ENCODE measurements around the gene LPAR2. TPM values are rescaled to one million over a fixed set of nuclear protein-coding genes. Genes with fewer than 3 reads are reported as not detected.

The LPAR2 gene
- total RNA-seq, 1 donor from 2014 or later, result 1.7 TPM

DNA sequence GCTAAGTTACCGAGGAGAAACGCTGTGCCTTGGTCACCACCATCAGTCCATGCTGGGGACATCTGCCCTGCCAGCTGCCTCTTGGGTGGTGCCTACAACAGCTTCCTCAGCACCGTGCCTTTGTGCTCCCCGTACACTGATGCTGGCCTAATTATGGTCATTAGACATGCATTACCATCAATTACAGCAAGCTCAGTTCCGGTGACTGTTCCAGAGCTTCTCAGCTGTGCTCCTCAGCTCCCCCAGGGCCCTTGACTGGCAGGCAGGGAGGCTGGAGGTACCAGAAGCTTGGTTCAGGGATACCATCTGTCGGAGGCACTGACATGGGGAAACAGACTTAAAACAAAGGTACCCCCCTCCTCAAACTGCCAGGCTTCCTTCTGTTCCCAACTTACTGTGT is 49.8 kb downstream of the LPAR2 start:
- intact Hi-C loops (cut with DNase I), result no loop called here
- ATAC-seq (ENCODE audit: poor library complexity), result no peak
- DNase-seq, result no peak

DNA sequence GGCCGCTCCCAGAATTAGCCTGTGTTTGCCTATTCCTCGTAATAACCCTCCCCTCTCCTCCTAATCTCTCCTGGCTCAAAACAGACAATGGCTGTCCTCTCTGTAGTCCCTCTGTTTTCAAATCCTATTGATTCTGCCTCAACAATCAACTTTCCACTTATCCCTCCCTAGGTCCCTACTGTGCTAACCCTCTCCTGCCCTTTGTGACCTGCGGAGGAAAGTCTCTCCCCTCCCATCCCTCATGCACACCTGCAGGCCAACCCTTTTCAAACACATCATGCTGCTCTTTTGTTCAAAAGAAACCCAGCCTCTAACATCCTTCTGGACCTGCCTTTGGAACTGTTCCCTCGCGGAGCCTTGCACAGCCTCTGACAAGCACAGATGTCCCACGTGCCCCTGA is 52.6 kb downstream of the LPAR2 start:
- no peak for ATAC-seq (ENCODE audit: poor library complexity)
- no peak for DNase-seq
- intact Hi-C loops (cut with DNase I), result no loop called here

Other genes starting within 250 kb of the LPAR2 start
- 24.3 TPM for gene GATAD2A, start 222.5 kb downstream of the LPAR2 start, total RNA-seq
- gene TSSK6, start 112.7 kb downstream of the LPAR2 start, total RNA-seq, result 0.67 TPM
- 1,367 TPM for gene NDUFA13, start 112.0 kb downstream of the LPAR2 start, total RNA-seq
- 5.8 TPM for gene YJEFN3, start 99.3 kb downstream of the LPAR2 start, total RNA-seq
- gene CILP2, start 90.0 kb downstream of the LPAR2 start, total RNA-seq, result 0.40 TPM
- not detected for gene PBX4, start 9.5 kb downstream of the LPAR2 start, total RNA-seq
- gene GMIP, start 15.4 kb upstream of the LPAR2 start, total RNA-seq, result 3.0 TPM
- gene ATP13A1, start 35.5 kb upstream of the LPAR2 start, total RNA-seq, result 16.2 TPM
- gene ZNF101, start 40.6 kb upstream of the LPAR2 start, total RNA-seq, result 2.9 TPM
- gene ZNF14, start 104.9 kb upstream of the LPAR2 start, total RNA-seq, result 3.2 TPM
- 8.1 TPM for gene ZNF506, start 193.5 kb upstream of the LPAR2 start, total RNA-seq
- gene ZNF253, start 237.7 kb upstream of the LPAR2 start, total RNA-seq, result 6.6 TPM